D721Med (cell line): ENCODE measurements around the gene DCLK2.

Experiments used
- DNase-seq: peaks from one replicate; pipeline ENCODE4 v3.0.0; 2011; ENCODE audit warnings: low spot score; ENCODE audit not compliant: insufficient read length
- FAIRE-seq: peaks from 2 replicates; lab custom pipeline; 2011; peaks lifted over from hg19 to GRCh38; lab: Jason Lieb, UNC
- TF ChIP-seq, protein P1 (sequence below): IDR thresholded peaks from 2 replicates; pipeline ENCODE4 v1.5.1; 2012; ENCODE audit warnings: mild to moderate bottlenecking, control low read depth; ENCODE audit not compliant: insufficient read depth; ENCODE audit errors: missing control alignments

DCLK2 gene

DNA sequence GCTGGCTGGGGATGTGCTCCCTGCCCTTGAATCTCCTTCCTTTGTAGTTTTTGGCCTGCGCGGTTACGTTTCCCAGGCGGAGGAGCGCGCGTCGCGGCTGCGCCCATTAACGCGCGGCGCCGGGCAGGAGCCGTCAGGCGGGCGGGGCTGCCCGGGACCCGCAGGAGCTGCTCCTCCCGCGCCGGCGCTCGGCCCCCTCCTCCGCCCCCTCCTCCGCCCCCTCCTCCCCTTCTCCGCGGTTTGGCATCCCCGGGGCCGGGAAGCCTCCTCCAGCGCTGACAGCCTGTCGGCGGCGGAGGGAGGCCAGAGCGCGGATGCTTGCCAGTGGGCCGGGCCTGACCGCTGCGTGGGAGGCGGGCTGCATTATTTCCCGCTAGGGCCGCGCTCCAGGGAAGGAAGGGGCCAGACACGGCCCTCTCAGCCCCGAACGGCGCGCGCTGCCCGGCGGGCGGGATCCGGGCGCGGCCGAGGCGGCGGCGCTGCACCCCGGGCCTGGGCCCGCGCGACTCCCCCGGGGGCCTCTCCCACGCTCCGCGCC is at the start of gene DCLK2:
TSS of gene DCLK2 (plus strand) at position 405 of the 538 bp plus-strand sequence. CDS start 583 bp downstream, outside the sequence.
- DNase-seq (peak; percentile 34), FAIRE-seq (no peak)
- TF ChIP-seq, protein P1, sequence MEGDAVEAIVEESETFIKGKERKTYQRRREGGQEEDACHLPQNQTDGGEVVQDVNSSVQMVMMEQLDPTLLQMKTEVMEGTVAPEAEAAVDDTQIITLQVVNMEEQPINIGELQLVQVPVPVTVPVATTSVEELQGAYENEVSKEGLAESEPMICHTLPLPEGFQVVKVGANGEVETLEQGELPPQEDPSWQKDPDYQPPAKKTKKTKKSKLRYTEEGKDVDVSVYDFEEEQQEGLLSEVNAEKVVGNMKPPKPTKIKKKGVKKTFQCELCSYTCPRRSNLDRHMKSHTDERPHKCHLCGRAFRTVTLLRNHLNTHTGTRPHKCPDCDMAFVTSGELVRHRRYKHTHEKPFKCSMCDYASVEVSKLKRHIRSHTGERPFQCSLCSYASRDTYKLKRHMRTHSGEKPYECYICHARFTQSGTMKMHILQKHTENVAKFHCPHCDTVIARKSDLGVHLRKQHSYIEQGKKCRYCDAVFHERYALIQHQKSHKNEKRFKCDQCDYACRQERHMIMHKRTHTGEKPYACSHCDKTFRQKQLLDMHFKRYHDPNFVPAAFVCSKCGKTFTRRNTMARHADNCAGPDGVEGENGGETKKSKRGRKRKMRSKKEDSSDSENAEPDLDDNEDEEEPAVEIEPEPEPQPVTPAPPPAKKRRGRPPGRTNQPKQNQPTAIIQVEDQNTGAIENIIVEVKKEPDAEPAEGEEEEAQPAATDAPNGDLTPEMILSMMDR: no peak

DNA sequence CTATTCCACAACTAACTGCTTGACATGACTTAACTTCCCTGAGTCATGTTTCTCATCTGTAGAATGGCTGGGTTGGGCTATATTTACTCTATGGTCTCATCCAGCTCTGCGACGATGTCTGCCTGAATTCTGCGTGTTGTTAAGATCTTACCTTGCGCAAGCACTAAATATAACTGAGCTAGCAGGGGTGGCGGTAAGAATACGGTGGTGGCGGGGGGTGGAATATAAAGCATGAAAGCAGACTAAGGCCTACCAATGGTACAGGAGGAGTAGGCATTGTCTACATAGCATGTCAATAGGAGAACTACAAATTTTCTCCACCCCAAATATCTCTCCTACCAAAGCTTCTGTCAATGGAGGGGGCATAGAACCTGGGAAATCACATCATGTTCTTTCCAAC is 45.7 kb upstream of the DCLK2 start:
- TF ChIP-seq, protein P1: no peak
- DNase-seq (no peak), FAIRE-seq (no peak)

DNA sequence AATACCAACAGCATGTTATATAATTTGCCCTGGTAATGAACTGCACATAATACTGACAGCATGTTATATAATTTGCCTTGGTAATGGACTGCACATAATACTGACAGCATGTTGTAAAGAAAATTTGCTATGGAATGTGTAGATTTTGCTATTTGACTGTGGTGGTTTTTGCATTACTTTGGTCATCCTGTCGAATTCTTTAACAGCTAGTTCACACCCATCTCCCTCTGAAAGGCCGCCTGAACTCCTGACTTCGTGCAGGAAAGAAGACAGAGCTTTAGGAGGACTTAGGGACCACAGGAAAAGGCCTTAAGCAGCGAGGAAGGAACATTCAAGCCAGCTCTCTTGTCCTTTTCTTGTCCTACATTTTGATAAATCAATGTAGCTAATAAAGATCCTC is 45.2 kb upstream of the DCLK2 start:
- TF ChIP-seq, protein P1: no peak
- DNase-seq: no peak
- no peak for FAIRE-seq

DNA sequence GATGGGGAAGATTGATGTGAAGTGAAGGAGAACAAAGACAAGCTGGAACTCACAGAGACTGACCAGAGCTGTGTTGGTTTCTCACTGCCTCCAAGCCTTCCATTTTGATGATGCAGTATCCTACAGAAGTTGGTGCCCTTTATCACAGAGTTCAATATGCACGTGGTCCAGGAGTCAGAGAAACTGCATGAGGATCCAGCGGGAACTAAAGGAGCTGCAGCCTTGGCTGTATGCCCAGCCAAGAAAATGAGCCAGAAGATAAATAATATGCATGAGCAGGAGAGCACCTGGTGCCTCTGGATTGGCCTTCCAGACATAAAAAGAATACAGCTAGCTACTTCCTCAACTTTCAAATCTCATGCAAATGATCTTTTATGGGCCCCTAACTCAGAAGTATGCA is 44.3 kb upstream of the DCLK2 start:
- no peak for DNase-seq
- FAIRE-seq: no peak
- TF ChIP-seq, protein P1: no peak

DNA sequence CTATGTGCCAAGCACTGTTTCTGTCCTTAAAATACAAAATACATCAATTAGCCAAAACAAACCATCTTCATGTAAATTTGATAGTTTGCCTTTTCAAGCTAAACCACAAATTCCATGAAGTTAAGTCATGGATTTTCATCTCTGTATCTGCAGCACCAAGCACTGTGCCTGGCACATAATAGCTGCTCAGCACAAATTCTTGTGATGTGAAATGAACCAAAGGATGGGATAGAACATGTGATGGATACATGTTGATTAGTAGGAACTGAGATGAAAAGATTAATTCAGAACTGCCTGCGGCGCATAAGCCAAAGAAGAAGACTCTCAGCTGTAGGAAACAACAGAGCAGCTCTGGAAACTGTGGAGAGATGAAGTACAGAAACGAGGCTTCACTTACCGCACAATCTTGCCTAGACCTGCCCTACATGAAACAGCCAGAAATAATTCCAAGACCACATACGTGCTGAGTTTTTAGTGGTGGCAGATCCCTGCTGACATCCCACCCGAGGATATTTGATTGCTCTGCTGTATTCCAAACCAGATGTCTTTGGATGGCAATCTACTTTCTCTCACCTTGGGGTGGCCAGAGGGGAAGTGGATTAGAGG is 40.9 kb upstream of the DCLK2 start:
- FAIRE-seq: no peak
- TF ChIP-seq, protein P1: no peak
- DNase-seq: no peak

DNA sequence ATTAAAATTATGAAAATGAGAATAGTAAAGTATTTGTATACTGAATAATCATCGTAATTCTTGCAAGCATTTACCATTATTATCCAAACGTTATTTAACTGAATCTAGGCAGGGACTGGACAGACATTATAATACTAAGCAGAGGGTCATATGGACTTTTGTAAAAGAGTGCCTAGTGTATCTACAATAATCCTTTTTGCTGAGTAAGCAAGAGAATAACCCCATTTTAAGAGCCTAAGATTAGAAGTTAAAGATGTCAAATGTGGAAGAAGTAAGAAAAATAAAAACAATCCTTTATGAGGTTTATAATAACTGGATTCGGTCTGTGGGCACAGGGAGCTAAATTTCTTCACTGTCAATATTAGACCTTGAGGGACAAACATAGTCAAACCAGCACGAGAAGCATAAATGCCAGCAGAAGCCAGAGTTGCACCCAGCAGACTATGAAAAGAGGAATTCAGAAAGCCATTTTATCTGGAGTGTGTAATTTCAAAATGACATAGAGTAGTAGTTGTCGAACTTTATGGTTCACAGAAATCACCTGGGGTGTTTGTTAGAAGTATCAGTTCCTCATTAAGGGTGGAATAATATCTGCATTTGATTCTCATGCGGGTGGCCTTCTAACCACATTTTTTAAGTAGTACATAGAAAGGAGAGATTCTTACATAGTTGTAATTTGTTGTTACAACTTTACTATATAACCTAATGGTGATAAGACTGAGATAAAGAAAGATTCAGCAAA is 39.7 kb upstream of the DCLK2 start:
- FAIRE-seq (no peak), DNase-seq (no peak)
- TF ChIP-seq, protein P1: no peak
